CD14-positive monocyte (primary cell): ENCODE results near the gene CTNNA2. TPM values are rescaled to one million over a fixed set of nuclear protein-coding genes. Genes with fewer than 3 reads are reported as not detected.

Experiments
- DNase-seq, 3 donors: peaks; one replicate each; pipeline ENCODE4 v3.0.0-alpha.2; 2011 to 2022
- H2AFZ ChIP-seq: 2 replicates; pipeline ENCODE4 v1.6.0; 2012; ENCODE audit warnings: mild to moderate bottlenecking, low read depth, low read length, inconsistent platforms; ENCODE audit not compliant: insufficient read depth, poor library complexity, severe bottlenecking
- H3K27ac ChIP-seq, 2 donors: 1 replicate in 1 of 2; 2 replicates in 1 of 2; pipeline ENCODE4 v1.5.1; 2012 to 2013; ENCODE audit warnings: low read length in 2 of 2, control low read depth in 1 of 2, inconsistent platforms in 1 of 2, low read depth in 1 of 2, mild to moderate bottlenecking in 1 of 2
- H3K27me3 ChIP-seq, 2 donors: one replicate each; pipeline versions ENCODE4 v1.6.0 to v1.6.1; 2011 to 2013; ENCODE audit warnings: low read length in 2 of 2; ENCODE audit not compliant: control insufficient read depth in 2 of 2, insufficient read depth in 2 of 2
- H3K36me3 ChIP-seq, 2 donors: replicated peaks in 1 of 2; 1 replicate in 1 of 2; 2 replicates in 1 of 2; pipeline versions ENCODE4 v1.5.1 to v1.6.1; 2012 to 2013; ENCODE audit warnings: low read length in 2 of 2, control low read depth in 1 of 2, inconsistent platforms in 1 of 2, mild to moderate bottlenecking in 1 of 2; ENCODE audit not compliant: insufficient read depth in 2 of 2, control insufficient read depth in 1 of 2
- H3K4me1 ChIP-seq, 2 donors: 1 replicate in 1 of 2; 2 replicates in 1 of 2; pipeline versions ENCODE4 v1.5.1 to v1.6.1; 2012 to 2013; ENCODE audit warnings: low read length in 2 of 2, control low read depth in 1 of 2, inconsistent platforms in 1 of 2, mild to moderate bottlenecking in 1 of 2, moderate library complexity in 1 of 2; ENCODE audit not compliant: insufficient read depth in 2 of 2, control insufficient read depth in 1 of 2
- H3K4me2 ChIP-seq: replicated peaks from 2 replicates; pipeline ENCODE3; 2012; ENCODE audit warnings: low read length, moderate library complexity, mild to moderate bottlenecking; ENCODE audit not compliant: poor library complexity, severe bottlenecking; ENCODE audit errors: extremely low read depth
- H3K4me3 ChIP-seq, 3 experiments: fragments of 200-600 bp in 1 of 3; sonication (generic) in 1 of 3; replicated peaks in 1 of 3; 1 replicate in 2 of 3; 2 replicates in 1 of 3; pipeline ENCODE4 v1.5.1; 2011 to 2013; ENCODE audit warnings: low read length in 3 of 3, mild to moderate bottlenecking in 3 of 3, control low read depth in 2 of 3, low read depth in 2 of 3, inconsistent platforms in 1 of 3, moderate library complexity in 1 of 3
- H3K79me2 ChIP-seq: 2 replicates; pipeline ENCODE4 v1.6.0; 2012; ENCODE audit warnings: mild to moderate bottlenecking, control low read depth, inconsistent platforms, low read length, moderate library complexity; ENCODE audit not compliant: insufficient read depth
- H3K9ac ChIP-seq: 2 replicates; pipeline ENCODE4 v1.6.0; 2017; ENCODE audit warnings: low read length, mild to moderate bottlenecking; ENCODE audit not compliant: insufficient read depth, poor library complexity, severe bottlenecking
- H3K9me3 ChIP-seq, 2 donors: replicated peaks in 1 of 2; 1 replicate in 1 of 2; 2 replicates in 1 of 2; pipeline versions ENCODE4 v1.5.1 to v1.6.1; 2012 to 2013; ENCODE audit warnings: low read length in 2 of 2, control low read depth in 1 of 2; ENCODE audit not compliant: control insufficient read depth in 1 of 2, insufficient read depth in 1 of 2
- H4K20me1 ChIP-seq: 2 replicates; pipeline ENCODE4 v1.6.0; 2012; ENCODE audit warnings: mild to moderate bottlenecking, low read length, control low read depth, moderate library complexity; ENCODE audit not compliant: insufficient read depth
- H3K27ac Mint-ChIP-seq, 7 donors: one replicate each; pipeline ENCODE4 v1.8.0; 2020; ENCODE audit warnings: mild to moderate bottlenecking in 7 of 7, mixed read lengths in 7 of 7, moderate library complexity in 6 of 7, inconsistent platforms in 2 of 7
- H3K27me3 Mint-ChIP-seq, 3 donors: one replicate each; pipeline ENCODE4 v1.8.0; 2021 to 2022; ENCODE audit warnings: low read depth in 3 of 3, mild to moderate bottlenecking in 3 of 3, mixed read lengths in 3 of 3, moderate library complexity in 3 of 3, inconsistent platforms in 1 of 3
- H3K36me3 Mint-ChIP-seq, 2 donors: one replicate each; pipeline ENCODE4 v1.8.0; 2020; ENCODE audit warnings: mixed read lengths in 2 of 2, inconsistent platforms in 1 of 2, mild to moderate bottlenecking in 1 of 2
- H3K4me1 Mint-ChIP-seq: one replicate; pipeline ENCODE4 v1.8.0; 2020; ENCODE audit warnings: mild to moderate bottlenecking, mixed read lengths
- H3K4me3 Mint-ChIP-seq, 2 donors: one replicate each; pipeline ENCODE4 v1.8.0; 2020; ENCODE audit warnings: mild to moderate bottlenecking in 2 of 2, mixed read lengths in 2 of 2, moderate library complexity in 1 of 2
- H3K9me3 Mint-ChIP-seq, 7 donors: one replicate each; pipeline ENCODE4 v1.8.0; 2020 to 2022; ENCODE audit warnings: mixed read lengths in 7 of 7, mild to moderate bottlenecking in 6 of 7, moderate library complexity in 6 of 7, inconsistent platforms in 2 of 7
- WGBS: methylation state at CpG from one replicate; pipeline ENCODE4 v1.1.5; 2013; ENCODE audit warnings: missing lambda C conversion rate; ENCODE audit not compliant: insufficient coverage; 5-methylcytosine and 5-hydroxymethylcytosine counted together
- intact Hi-C, 2 donors: fragments of 100-400 bp; cut with micrococcal nuclease; formaldehyde crosslinking; loops; one replicate each; pipeline versions ENCODE4 v1.15.0 to v1.15.1; 2023
- polyA plus RNA-seq, 3 donors: library from polyadenylated mRNA; depleted of rRNA in 1 of 3; unstranded in 2 of 3; stranded (reverse) in 1 of 3; fragments of 300-500 nt in 2 of 3; fragments of >200 nt in 1 of 3; fragmentation: Illumina TruSeq in 2 of 3; gene quantifications; 1 replicate in 2 of 3; 2 replicates in 1 of 3; pipeline ENCODE4 v1.2.3, GENCODE V29; 2012 to 2021
- TF ChIP-seq, protein P1 (sequence below): fragments of 200-600 bp; IDR thresholded peaks from one replicate; pipeline ENCODE4 v1.8.0; 2022; ENCODE audit warnings: antibody characterized with exemption, mild to moderate bottlenecking

CTNNA2 gene
- polyA plus RNA-seq, 3 donors = not detected

DNA sequence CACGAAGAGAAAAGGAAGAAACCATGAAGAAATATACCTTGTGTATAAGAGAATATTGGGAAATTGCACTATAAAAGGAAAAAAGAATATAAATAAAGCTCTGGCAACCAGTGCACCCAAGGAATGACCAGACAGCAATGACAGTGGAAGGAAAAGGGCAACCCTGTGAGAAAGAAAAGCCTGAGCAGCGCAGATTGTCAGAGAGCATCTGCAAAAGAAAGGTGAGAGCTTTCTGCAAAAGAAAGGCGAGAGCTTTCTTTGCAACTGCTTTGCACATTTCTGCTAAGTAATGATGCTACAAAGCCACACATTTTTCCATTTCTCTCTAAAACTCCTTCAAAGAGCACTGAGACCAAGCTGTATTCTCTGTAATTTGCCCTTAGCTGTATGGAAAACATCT is 83.6 kb downstream of the CTNNA2 start:
- WGBS = 100% methylated on average over 2 of the region's 3 CpGs
- TF ChIP-seq, protein P1, sequence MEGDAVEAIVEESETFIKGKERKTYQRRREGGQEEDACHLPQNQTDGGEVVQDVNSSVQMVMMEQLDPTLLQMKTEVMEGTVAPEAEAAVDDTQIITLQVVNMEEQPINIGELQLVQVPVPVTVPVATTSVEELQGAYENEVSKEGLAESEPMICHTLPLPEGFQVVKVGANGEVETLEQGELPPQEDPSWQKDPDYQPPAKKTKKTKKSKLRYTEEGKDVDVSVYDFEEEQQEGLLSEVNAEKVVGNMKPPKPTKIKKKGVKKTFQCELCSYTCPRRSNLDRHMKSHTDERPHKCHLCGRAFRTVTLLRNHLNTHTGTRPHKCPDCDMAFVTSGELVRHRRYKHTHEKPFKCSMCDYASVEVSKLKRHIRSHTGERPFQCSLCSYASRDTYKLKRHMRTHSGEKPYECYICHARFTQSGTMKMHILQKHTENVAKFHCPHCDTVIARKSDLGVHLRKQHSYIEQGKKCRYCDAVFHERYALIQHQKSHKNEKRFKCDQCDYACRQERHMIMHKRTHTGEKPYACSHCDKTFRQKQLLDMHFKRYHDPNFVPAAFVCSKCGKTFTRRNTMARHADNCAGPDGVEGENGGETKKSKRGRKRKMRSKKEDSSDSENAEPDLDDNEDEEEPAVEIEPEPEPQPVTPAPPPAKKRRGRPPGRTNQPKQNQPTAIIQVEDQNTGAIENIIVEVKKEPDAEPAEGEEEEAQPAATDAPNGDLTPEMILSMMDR = no peak
- no peak overlapping the region for H3K9ac ChIP-seq
- H2AFZ ChIP-seq = no peak overlapping the region
- H3K79me2 ChIP-seq = no peaks in the 10 kb centered on the region
- H3K27me3 ChIP-seq = no peaks in the 10 kb centered on the region
- no peaks in the 10 kb centered on the region for H3K4me1 Mint-ChIP-seq
- no peak overlapping the region for H3K4me2 ChIP-seq
- H3K36me3 ChIP-seq = no peaks in the 10 kb centered on the region
- H3K4me1 ChIP-seq = no peaks in the 10 kb centered on the region
- H3K27me3 Mint-ChIP-seq = no peaks in the 10 kb centered on the region
- no peaks in the 10 kb centered on the region for H4K20me1 ChIP-seq
- H3K4me3 Mint-ChIP-seq = no peak overlapping the region
- H3K36me3 Mint-ChIP-seq = no peaks in the 10 kb centered on the region
- H3K27ac Mint-ChIP-seq = no peak overlapping the region
- H3K27ac ChIP-seq = no peak overlapping the region
- no peak overlapping the region for H3K4me3 ChIP-seq
- DNase-seq = no peak
- peaks cover 0 to 11% (median 2%) of the 10 kb centered on the region in 7 donors for H3K9me3 Mint-ChIP-seq
- peaks cover 0 to 5% of the 10 kb centered on the region in 2 donors for H3K9me3 ChIP-seq
- intact Hi-C loops = no loop called here

DNA sequence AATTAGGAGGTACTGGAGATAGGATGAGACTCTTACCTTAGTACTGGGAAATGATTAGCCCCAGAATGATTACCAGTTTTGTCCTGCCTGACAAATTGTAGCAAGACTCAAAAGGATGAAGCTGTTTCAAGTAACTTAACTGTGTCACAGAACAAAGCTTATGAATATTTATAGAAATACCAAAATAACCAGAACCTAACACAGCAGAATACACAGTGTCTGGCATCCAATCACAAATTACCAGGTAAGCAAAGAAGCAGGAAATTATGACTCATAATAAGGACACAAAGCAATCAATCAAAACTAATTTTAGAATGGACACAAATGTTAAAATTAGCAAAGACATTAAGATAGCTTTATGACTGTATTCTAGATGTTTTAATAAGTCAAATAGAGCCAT is 91.9 kb downstream of the CTNNA2 start:
- no peaks in the 10 kb centered on the region for H3K4me1 ChIP-seq
- H3K27ac Mint-ChIP-seq = no peak overlapping the region
- no peaks in the 10 kb centered on the region for H3K4me1 Mint-ChIP-seq
- no peak overlapping the region for H3K4me2 ChIP-seq
- H3K9me3 ChIP-seq = no peaks in the 10 kb centered on the region
- peaks cover 0 to 12% (median 0%) of the 10 kb centered on the region in 7 donors for H3K9me3 Mint-ChIP-seq
- no peaks in the 10 kb centered on the region for H3K36me3 ChIP-seq
- H3K4me3 Mint-ChIP-seq = no peak overlapping the region
- H3K79me2 ChIP-seq = no peaks in the 10 kb centered on the region
- no peaks in the 10 kb centered on the region for H3K27me3 ChIP-seq
- TF ChIP-seq, protein P1 = no peak
- H3K36me3 Mint-ChIP-seq = no peaks in the 10 kb centered on the region
- H3K27ac ChIP-seq = no peak overlapping the region
- H3K4me3 ChIP-seq = no peak overlapping the region
- DNase-seq = no peak
- peaks cover 0 to 1% (median 0%) of the 10 kb centered on the region in 3 donors for H3K27me3 Mint-ChIP-seq
- no peak overlapping the region for H2AFZ ChIP-seq
- intact Hi-C loops = no loop called here
- H4K20me1 ChIP-seq = no peaks in the 10 kb centered on the region
- no peak overlapping the region for H3K9ac ChIP-seq
